H9 (cell line): ENCODE measurements around the gene TFDP1. TPM values are rescaled to one million over a fixed set of nuclear protein-coding genes. Genes with fewer than 3 reads are reported as not detected.

Source experiments
- DNase-seq: peaks from one replicate; pipeline ENCODE4 v3.0.0-alpha.2; 2017
- H2AFZ ChIP-seq: one replicate; pipeline ENCODE4 v1.6.1; 2013; ENCODE audit warnings: mild to moderate bottlenecking, low read length, control low read depth, moderate library complexity
- H2AK5ac ChIP-seq: 2 replicates; pipeline ENCODE4 v1.6.1; 2013; ENCODE audit warnings: low read length, control low read depth, mixed read lengths; ENCODE audit not compliant: insufficient read length
- H2BK120ac ChIP-seq: one replicate; pipeline ENCODE4 v1.6.1; 2013; ENCODE audit warnings: low read depth, mild to moderate bottlenecking, low read length, control low read depth, inconsistent platforms; ENCODE audit not compliant: poor library complexity, severe bottlenecking
- H2BK12ac ChIP-seq: 2 replicates; pipeline ENCODE4 v1.6.1; 2013; ENCODE audit warnings: low read length, control low read depth, mixed read lengths, low read depth; ENCODE audit not compliant: insufficient read length
- H2BK15ac ChIP-seq: 2 replicates; pipeline ENCODE4 v1.6.1; 2013; ENCODE audit warnings: low read depth, low read length, control low read depth
- H2BK20ac ChIP-seq: one replicate; pipeline ENCODE4 v1.6.1; 2013; ENCODE audit warnings: low read depth, mild to moderate bottlenecking, low read length, control low read depth, inconsistent platforms; ENCODE audit not compliant: poor library complexity, severe bottlenecking
- H2BK5ac ChIP-seq: 2 replicates; pipeline ENCODE4 v1.6.1; 2013; ENCODE audit warnings: low read length, control low read depth, mixed read lengths; ENCODE audit not compliant: insufficient read length
- H3K14ac ChIP-seq: 2 replicates; pipeline ENCODE4 v1.6.1; 2013; ENCODE audit warnings: low read length, control low read depth; ENCODE audit not compliant: insufficient read depth
- H3K18ac ChIP-seq: 2 replicates; pipeline ENCODE4 v1.6.1; 2013; ENCODE audit warnings: low read depth, mild to moderate bottlenecking, mixed read lengths, low read length, control low read depth; ENCODE audit not compliant: insufficient read length
- H3K23ac ChIP-seq: 2 replicates; pipeline ENCODE4 v1.6.1; 2013; ENCODE audit warnings: low read length, control low read depth, mixed read lengths, low read depth; ENCODE audit not compliant: insufficient read length
- H3K23me2 ChIP-seq: 2 replicates; pipeline ENCODE4 v1.6.1; 2013; ENCODE audit warnings: low read depth, mild to moderate bottlenecking, mixed read lengths, low read length, control low read depth; ENCODE audit not compliant: insufficient read length, poor library complexity, severe bottlenecking
- H3K27ac ChIP-seq: 2 replicates; pipeline ENCODE4 v1.5.1; 2013; ENCODE audit warnings: low read length, control low read depth, mixed read lengths, low read depth; ENCODE audit not compliant: insufficient read length
- H3K27me3 ChIP-seq: 2 replicates; pipeline ENCODE4 v1.6.1; 2013; ENCODE audit warnings: low read length, control low read depth, inconsistent platforms; ENCODE audit not compliant: insufficient read depth
- H3K4ac ChIP-seq: 2 replicates; pipeline ENCODE4 v1.6.1; 2013; ENCODE audit warnings: low read depth, mild to moderate bottlenecking, control low read depth, inconsistent platforms, low read length, moderate library complexity
- H3K4me1 ChIP-seq: 2 replicates; pipeline ENCODE4 v1.6.1; 2013; ENCODE audit warnings: low read length, control low read depth, inconsistent platforms; ENCODE audit not compliant: insufficient read depth
- H3K4me2 ChIP-seq: 2 replicates; pipeline ENCODE4 v1.6.1; 2013; ENCODE audit warnings: low read length, control low read depth, mixed read lengths; ENCODE audit not compliant: insufficient read length, insufficient read depth
- H3K56ac ChIP-seq: 2 replicates; pipeline ENCODE4 v1.6.1; 2013; ENCODE audit warnings: low read depth, mild to moderate bottlenecking, mixed read lengths, low read length, control low read depth; ENCODE audit not compliant: insufficient read length
- H3K79me1 ChIP-seq: 2 replicates; pipeline ENCODE4 v1.6.1; 2013; ENCODE audit warnings: low read depth, mild to moderate bottlenecking, moderate library complexity, low read length, control low read depth, inconsistent platforms; ENCODE audit not compliant: insufficient read depth, poor library complexity, severe bottlenecking
- H3K79me2 ChIP-seq: 2 replicates; pipeline ENCODE4 v1.6.1; 2013; ENCODE audit warnings: low read length, control low read depth, inconsistent platforms; ENCODE audit not compliant: insufficient read depth
- H3K9ac ChIP-seq: 2 replicates; pipeline ENCODE4 v1.6.1; 2013; ENCODE audit warnings: low read length, control low read depth, mixed read lengths; ENCODE audit not compliant: insufficient read length; ENCODE audit errors: extremely low read depth
- H3K9me3 ChIP-seq: one replicate; pipeline ENCODE4 v1.6.1; 2013; ENCODE audit warnings: low read depth, low read length, inconsistent platforms; ENCODE audit not compliant: control insufficient read depth
- H3T11ph ChIP-seq: one replicate; pipeline ENCODE4 v1.6.1; 2013; ENCODE audit warnings: mild to moderate bottlenecking, low read length, control low read depth, inconsistent platforms
- H4K20me1 ChIP-seq: one replicate; pipeline ENCODE4 v1.6.1; 2013; ENCODE audit not compliant: control insufficient read depth, insufficient read length, insufficient read depth
- H4K5ac ChIP-seq: 2 replicates; pipeline ENCODE4 v1.6.1; 2013; ENCODE audit warnings: low read depth, mild to moderate bottlenecking, mixed read lengths, low read length, control low read depth; ENCODE audit not compliant: insufficient read length
- H4K8ac ChIP-seq: replicated peaks from 2 replicates; pipeline ENCODE4 v1.6.1; 2013; ENCODE audit warnings: low read length, control low read depth, mixed read lengths, low read depth; ENCODE audit not compliant: insufficient read length
- H4K91ac ChIP-seq: 2 replicates; pipeline ENCODE4 v1.6.1; 2013; ENCODE audit warnings: low read depth, mild to moderate bottlenecking, moderate library complexity, mixed read lengths, low read length, control low read depth; ENCODE audit not compliant: insufficient read length
- H3K27ac Mint-ChIP-seq, 3 experiments: 2 replicates in 2 of 3; 3 replicates in 1 of 3; pipeline ENCODE4 v1.8.0; 2020 to 2021; ENCODE audit warnings: mixed read lengths in 3 of 3, mild to moderate bottlenecking in 1 of 3, moderate library complexity in 1 of 3
- H3K27me3 Mint-ChIP-seq: 2 replicates; pipeline ENCODE4 v1.8.0; 2021; ENCODE audit warnings: low read depth, mild to moderate bottlenecking, moderate library complexity, mixed read lengths
- H3K36me3 Mint-ChIP-seq, 3 experiments: 2 replicates in 2 of 3; 3 replicates in 1 of 3; pipeline ENCODE4 v1.8.0; 2020 to 2021; ENCODE audit warnings: low read depth in 3 of 3, mixed read lengths in 3 of 3; ENCODE audit not compliant: insufficient read depth in 1 of 3
- H3K4me1 Mint-ChIP-seq, 2 experiments: 2 replicates each; pipeline ENCODE4 v1.8.0; 2020; ENCODE audit warnings: mixed read lengths in 2 of 2
- H3K4me3 Mint-ChIP-seq, 2 experiments: 2 replicates in 1 of 2; 3 replicates in 1 of 2; pipeline ENCODE4 v1.8.0; 2020 to 2021; ENCODE audit warnings: mild to moderate bottlenecking in 2 of 2, mixed read lengths in 2 of 2, moderate library complexity in 1 of 2
- H3K9me3 Mint-ChIP-seq, 2 experiments: 2 replicates in 1 of 2; 3 replicates in 1 of 2; pipeline ENCODE4 v1.8.0; 2020; ENCODE audit warnings: mild to moderate bottlenecking in 2 of 2, mixed read lengths in 2 of 2, moderate library complexity in 1 of 2
- CTCF ChIP-seq: fragments of 200-600 bp; sonication (generic); conservative IDR thresholded peaks from 3 replicates; pipeline ENCODE4 v1.8.0; 2021; ENCODE audit warnings: antibody characterized with exemption, mild to moderate bottlenecking
- WGBS: extraction: QIAGEN DNeasy Blood & Tissue Kit; methylation state at CpG from one replicate; pipeline ENCODE4 v1.1.7; 2013; ENCODE audit warnings: missing lambda C conversion rate, low lambda C conversion rate, mixed read lengths; ENCODE audit not compliant: insufficient read length; ENCODE audit errors: extremely low coverage; 5-methylcytosine and 5-hydroxymethylcytosine counted together
- total RNA-seq: library from RNA; stranded (reverse); gene quantifications from 2 replicates; pipeline ENCODE4 v1.2.1, GENCODE V29; 2021

The TFDP1 gene
- total RNA-seq, 1 experiment from 2014 or later = 111 TPM

- Histone ChIP-seq H3K9me3 (no peaks in the 10 kb centered on the region), H3K4me2 (no peak overlapping the region), H3K27me3 (no peaks in the 10 kb centered on the region), H4K20me1 (no peaks in the 10 kb centered on the region), H4K5ac (no peak overlapping the region), H3K56ac (no peak overlapping the region), H3K4me1 (no peaks in the 10 kb centered on the region), H3T11ph (no peak overlapping the region), H3K79me2 (no peaks in the 10 kb centered on the region), H3K4ac (no peak overlapping the region), H3K14ac (no peak overlapping the region), H4K91ac (no peak overlapping the region), H3K9ac (no peak overlapping the region), H3K27ac (no peak overlapping the region), H3K79me1 (no peaks in the 10 kb centered on the region), H3K23ac (no peak overlapping the region), H2BK12ac (no peak overlapping the region), H3K23me2 (no peaks in the 10 kb centered on the region), H4K8ac (no peak overlapping the region), H2BK15ac (no peak overlapping the region), H3K18ac (no peak overlapping the region), H2BK120ac (no peak overlapping the region), H2BK5ac (no peak overlapping the region), H2BK20ac (no peak overlapping the region), H2AK5ac (no peak overlapping the region), H2AFZ (no peak overlapping the region)
- no peak for TF ChIP-seq CTCF
- WGBS = no CpG with 5 or more reads among the region's 8 CpGs
- no peak for DNase-seq
- peaks cover 0 to 5% (median 1%) of the 10 kb centered on the region in 3 experiments; a peak in 2 of 7 replicates for H3K36me3 Mint-ChIP-seq
- H3K4me3 Mint-ChIP-seq = no peak overlapping the region
- H3K27ac Mint-ChIP-seq = no peak overlapping the region
- no peaks in the 10 kb centered on the region for H3K4me1 Mint-ChIP-seq
- peaks cover 4 to 11% of the 10 kb centered on the region in 2 experiments; a peak in 3 of 5 replicates for H3K9me3 Mint-ChIP-seq
- peaks cover 3% of the 10 kb centered on the region for H3K27me3 Mint-ChIP-seq
Observed at GRCh38 chr13:113659337-113659736, 74.8 kb downstream of the TFDP1 start.
